SH-SY5Y (cell line): ENCODE measurements around the gene ADAMTS20.

ENCODE experiments used
- GATA2 ChIP-seq: IDR thresholded peaks from 2 replicates; pipeline ENCODE4 v1.6.1; 2011; ENCODE audit warnings: mild to moderate bottlenecking, low read depth, low read length
- GATA3 ChIP-seq: IDR thresholded peaks from 2 replicates; pipeline ENCODE4 v1.6.1; 2011; ENCODE audit warnings: low read depth, mild to moderate bottlenecking, low read length, moderate library complexity

DNA sequence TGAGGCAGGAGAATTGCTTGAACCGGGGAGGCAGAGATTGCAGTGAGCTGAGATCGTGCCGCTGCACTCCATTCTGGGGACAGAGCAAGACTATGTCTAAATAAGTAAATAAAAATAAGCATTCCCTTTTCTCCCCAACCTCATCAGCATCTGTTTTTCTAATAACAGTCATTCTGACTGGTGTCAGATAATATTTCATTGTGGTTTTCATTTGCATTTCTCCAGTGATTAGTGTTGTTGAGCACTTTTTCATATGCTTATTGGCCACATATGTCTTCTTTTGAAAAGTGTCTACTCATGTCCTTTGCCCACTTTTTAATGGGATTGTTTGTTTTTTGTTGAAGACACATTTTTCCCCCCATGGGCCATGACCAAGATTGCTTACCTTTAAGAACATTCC, 243.2 kb downstream of the ADAMTS20 start:
- TF ChIP-seq GATA2: no peak
- TF ChIP-seq GATA3: no peak
